ENCODE results near the gene EZH2. TPM values are rescaled to one million over a fixed set of nuclear protein-coding genes. Genes with fewer than 3 reads are reported as not detected.
A peak's percentile ranks its signal among the peaks of the same experiment; 100 is the strongest.

The EZH2 gene
- total and polyA plus RNA-seq, 4 donors = 17.2 to 34.2 (median 22.2) TPM

GRCh38 chr7:148772297-148773089 is 111.6 kb downstream of the EZH2 start:
- no peak overlapping the region for H3K4me3 ChIP-seq (ENCODE audit: low read depth, low read length)
- DNase-seq (ENCODE audit: low read depth in 4 of 6, low spot score in 6 of 6) = peak in 1 of 6 donors; percentile 46
- no peaks in the 10 kb centered on the region for H3K27me3 ChIP-seq (ENCODE audit: control insufficient read depth, insufficient read depth, low read length)
- no peaks in the 10 kb centered on the region for H3K4me1 ChIP-seq (ENCODE audit: control insufficient read depth, insufficient read depth, low read length)
- peaks cover 2% of the 10 kb centered on the region for H3K36me3 ChIP-seq (ENCODE audit: control insufficient read depth, insufficient read depth, low read length)
- no peak overlapping the region for H3K27ac ChIP-seq (ENCODE audit: low read depth, low read length)
- no peaks in the 10 kb centered on the region for H3K9me3 ChIP-seq (ENCODE audit: control insufficient read depth, insufficient read depth, low read length)
- 87% methylated on average over 5 of the region's 8 CpGs for WGBS (ENCODE audit: insufficient coverage)

- Histone ChIP-seq H3K4me1 (ENCODE audit: control insufficient read depth, insufficient read depth, low read length) (no peaks in the 10 kb centered on the region), H3K27ac (ENCODE audit: low read depth, low read length) (no peak overlapping the region), H3K27me3 (ENCODE audit: control insufficient read depth, insufficient read depth, low read length) (no peaks in the 10 kb centered on the region), H3K9me3 (ENCODE audit: control insufficient read depth, insufficient read depth, low read length) (no peaks in the 10 kb centered on the region), H3K36me3 (ENCODE audit: control insufficient read depth, insufficient read depth, low read length) (peaks cover 5% of the 10 kb centered on the region), H3K4me3 (ENCODE audit: low read depth, low read length) (no peak overlapping the region)
- 83% methylated on average over 3 of the region's 6 CpGs for WGBS (ENCODE audit: insufficient coverage)
- DNase-seq (ENCODE audit: low read depth in 4 of 6, low spot score in 6 of 6) = no peak
These were observed 114.1 kb downstream of the EZH2 start for GRCh38 chr7:148770004-148770403.

GRCh38 chr7:148763622-148764021 is 120.5 kb downstream of the EZH2 start:
- Histone ChIP-seq H3K27me3 (ENCODE audit: control insufficient read depth, insufficient read depth, low read length) (no peaks in the 10 kb centered on the region), H3K4me1 (ENCODE audit: control insufficient read depth, insufficient read depth, low read length) (no peaks in the 10 kb centered on the region), H3K27ac (ENCODE audit: low read depth, low read length) (no peak overlapping the region), H3K9me3 (ENCODE audit: control insufficient read depth, insufficient read depth, low read length) (no peaks in the 10 kb centered on the region), H3K4me3 (ENCODE audit: low read depth, low read length) (no peak overlapping the region), H3K36me3 (ENCODE audit: control insufficient read depth, insufficient read depth, low read length) (peaks cover 10% of the 10 kb centered on the region)
- DNase-seq (ENCODE audit: low read depth in 4 of 6, low spot score in 6 of 6) = no peak

DNA sequence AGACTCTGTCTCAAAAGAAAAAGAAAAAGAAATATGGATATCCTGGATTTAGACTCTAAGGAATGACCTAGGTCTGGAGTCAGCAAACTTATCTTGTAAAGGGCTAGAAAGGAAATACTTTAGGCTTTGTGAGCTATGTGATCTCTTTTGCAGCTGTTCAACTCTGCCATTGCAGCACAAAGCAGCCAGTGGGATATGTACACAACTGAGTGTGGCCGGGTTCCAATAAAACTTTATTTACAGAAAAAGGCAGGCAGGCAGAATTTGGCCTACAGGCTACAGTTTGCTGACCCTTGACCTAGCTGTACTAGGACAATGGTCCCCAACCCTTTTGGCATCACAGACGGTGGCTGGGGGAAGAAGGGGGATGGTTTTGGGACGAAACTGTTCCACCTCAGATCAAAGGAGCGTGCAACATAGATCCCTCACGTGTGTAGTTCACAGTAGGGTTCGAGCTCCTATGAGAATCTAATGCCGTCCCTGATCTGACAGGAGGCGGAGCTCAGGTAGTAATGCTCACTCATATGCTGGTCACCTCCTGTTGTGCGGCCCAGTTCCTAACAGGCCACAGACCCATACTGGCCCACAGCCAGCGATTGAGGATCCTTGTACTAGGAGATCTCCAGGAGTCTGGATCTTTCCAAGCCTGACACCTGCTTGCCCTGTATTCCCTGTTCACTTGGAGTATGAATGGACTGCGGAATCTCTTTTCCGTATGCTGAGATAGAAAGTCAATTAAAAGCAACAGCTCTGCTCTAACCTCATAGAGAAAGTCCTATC is 122.4 kb downstream of the EZH2 start:
- no peak for DNase-seq (ENCODE audit: low read depth in 4 of 6, low spot score in 6 of 6)
- Histone ChIP-seq H3K27me3 (ENCODE audit: control insufficient read depth, insufficient read depth, low read length) (no peaks in the 10 kb centered on the region), H3K27ac (ENCODE audit: low read depth, low read length) (no peak overlapping the region), H3K4me3 (ENCODE audit: low read depth, low read length) (no peak overlapping the region), H3K4me1 (ENCODE audit: control insufficient read depth, insufficient read depth, low read length) (no peaks in the 10 kb centered on the region), H3K9me3 (ENCODE audit: control insufficient read depth, insufficient read depth, low read length) (no peaks in the 10 kb centered on the region), H3K36me3 (ENCODE audit: control insufficient read depth, insufficient read depth, low read length) (peaks cover 16% of the 10 kb centered on the region)
- 93% methylated on average over 8 of the region's 12 CpGs for WGBS (ENCODE audit: insufficient coverage)

Small RNA genes lying within 50 kb of the gene (small RNA-seq; reads per million reads assigned to genes)
- gene RF00017 (ENCODE audit: low replicate concordance) (not detected), gene RN7SL569P (ENCODE audit: low replicate concordance) (not detected), gene RNU7-20P (ENCODE audit: low replicate concordance) (not detected)

Other genes with a start within 250 kb of the EZH2 start
- 10 to 100 TPM; 50.4 to 55.8 TPM for gene CUL1, start 185.4 kb downstream of the EZH2 start, total RNA-seq
- gene CUL1, start 185.4 kb downstream of the EZH2 start, polyA plus RNA-seq (ENCODE audit: insufficient read length in 2 of 2) = 10 to 100 TPM; 48.4 to 61.4 TPM
- 100 to 1,000 TPM in 1 of 2 donors, 10 to 100 TPM in 1; 84.5 to 123 TPM for gene PDIA4, start 144.2 kb upstream of the EZH2 start, total RNA-seq
- 10 to 100 TPM; 80.2 to 86.4 TPM for gene PDIA4, start 144.2 kb upstream of the EZH2 start, polyA plus RNA-seq (ENCODE audit: insufficient read length in 2 of 2)
- gene ZNF786, start 206.4 kb upstream of the EZH2 start, total RNA-seq = 1 to 10 TPM; 9.6 to 9.7 TPM
- 10 to 100 TPM; 10.2 to 10.8 TPM for gene ZNF786, start 206.4 kb upstream of the EZH2 start, polyA plus RNA-seq (ENCODE audit: insufficient read length in 2 of 2)
- gene ZNF425, start 242.0 kb upstream of the EZH2 start, total RNA-seq = 1 to 10 TPM; 5.7 to 5.8 TPM
- gene ZNF425, start 242.0 kb upstream of the EZH2 start, polyA plus RNA-seq (ENCODE audit: insufficient read length in 2 of 2) = 1 to 10 TPM; 6.1 to 6.3 TPM

Data from spinal cord (tissue), 10 donors.